ENCODE results near the gene FBXO44. TPM values are rescaled to one million over a fixed set of nuclear protein-coding genes. Genes with fewer than 3 reads are reported as not detected.

The FBXO44 gene
- total RNA-seq, 1 experiment from 2014 or later, result 34.9 TPM

- TF ChIP-seq CTCF (IDR thresholded peaks at IDR 0.05) (no peak), PREB (CRISPR knock-in tag; IDR thresholded peaks at IDR 0.05; ENCODE audit: borderline replicate concordance) (no peak), CREB1 (CRISPR knock-in tag; IDR thresholded peaks at IDR 0.05) (no peak), TP53 (CRISPR knock-in tag; IDR thresholded peaks at IDR 0.05) (no peak), HMGXB4 (CRISPR knock-in tag; IDR thresholded peaks at IDR 0.05) (no peak), ATF1 (CRISPR knock-in tag; IDR thresholded peaks at IDR 0.05) (no peak), MAX (CRISPR knock-in tag; IDR thresholded peaks at IDR 0.05) (no peak), JAZF1 (CRISPR knock-in tag; IDR thresholded peaks at IDR 0.05) (no peak), ZNF425 (CRISPR knock-in tag; conservative IDR thresholded peaks at IDR 0.05) (no peak)
- TF ChIP-seq, protein P1, sequence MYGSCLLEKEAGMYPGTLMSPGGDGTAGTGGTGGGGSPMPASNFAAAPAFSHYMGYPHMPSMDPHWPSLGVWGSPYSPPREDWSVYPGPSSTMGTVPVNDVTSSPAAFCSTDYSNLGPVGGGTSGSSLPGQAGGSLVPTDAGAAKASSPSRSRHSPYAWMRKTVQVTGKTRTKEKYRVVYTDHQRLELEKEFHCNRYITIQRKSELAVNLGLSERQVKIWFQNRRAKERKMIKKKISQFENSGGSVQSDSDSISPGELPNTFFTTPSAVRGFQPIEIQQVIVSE (CRISPR knock-in tag; IDR thresholded peaks at IDR 0.05; ENCODE audit: borderline replicate concordance), result no peak
- TF ChIP-seq, protein P2, sequence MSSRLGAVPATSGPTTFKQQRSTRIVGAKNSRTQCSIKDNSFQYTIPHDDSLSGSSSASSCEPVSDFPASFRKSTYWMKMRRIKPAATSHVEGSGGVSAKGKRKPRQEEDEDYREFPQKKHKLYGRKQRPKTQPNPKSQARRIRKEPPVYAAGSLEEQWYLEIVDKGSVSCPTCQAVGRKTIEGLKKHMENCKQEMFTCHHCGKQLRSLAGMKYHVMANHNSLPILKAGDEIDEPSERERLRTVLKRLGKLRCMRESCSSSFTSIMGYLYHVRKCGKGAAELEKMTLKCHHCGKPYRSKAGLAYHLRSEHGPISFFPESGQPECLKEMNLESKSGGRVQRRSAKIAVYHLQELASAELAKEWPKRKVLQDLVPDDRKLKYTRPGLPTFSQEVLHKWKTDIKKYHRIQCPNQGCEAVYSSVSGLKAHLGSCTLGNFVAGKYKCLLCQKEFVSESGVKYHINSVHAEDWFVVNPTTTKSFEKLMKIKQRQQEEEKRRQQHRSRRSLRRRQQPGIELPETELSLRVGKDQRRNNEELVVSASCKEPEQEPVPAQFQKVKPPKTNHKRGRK (CRISPR knock-in tag; IDR thresholded peaks at IDR 0.05; ENCODE audit: borderline replicate concordance), result no peak
- TF ChIP-seq, protein P3, sequence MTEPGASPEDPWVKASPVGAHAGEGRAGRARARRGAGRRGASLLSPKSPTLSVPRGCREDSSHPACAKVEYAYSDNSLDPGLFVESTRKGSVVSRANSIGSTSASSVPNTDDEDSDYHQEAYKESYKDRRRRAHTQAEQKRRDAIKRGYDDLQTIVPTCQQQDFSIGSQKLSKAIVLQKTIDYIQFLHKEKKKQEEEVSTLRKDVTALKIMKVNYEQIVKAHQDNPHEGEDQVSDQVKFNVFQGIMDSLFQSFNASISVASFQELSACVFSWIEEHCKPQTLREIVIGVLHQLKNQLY (CRISPR knock-in tag; IDR thresholded peaks at IDR 0.05), result no peak
- TF ChIP-seq, protein P4, sequence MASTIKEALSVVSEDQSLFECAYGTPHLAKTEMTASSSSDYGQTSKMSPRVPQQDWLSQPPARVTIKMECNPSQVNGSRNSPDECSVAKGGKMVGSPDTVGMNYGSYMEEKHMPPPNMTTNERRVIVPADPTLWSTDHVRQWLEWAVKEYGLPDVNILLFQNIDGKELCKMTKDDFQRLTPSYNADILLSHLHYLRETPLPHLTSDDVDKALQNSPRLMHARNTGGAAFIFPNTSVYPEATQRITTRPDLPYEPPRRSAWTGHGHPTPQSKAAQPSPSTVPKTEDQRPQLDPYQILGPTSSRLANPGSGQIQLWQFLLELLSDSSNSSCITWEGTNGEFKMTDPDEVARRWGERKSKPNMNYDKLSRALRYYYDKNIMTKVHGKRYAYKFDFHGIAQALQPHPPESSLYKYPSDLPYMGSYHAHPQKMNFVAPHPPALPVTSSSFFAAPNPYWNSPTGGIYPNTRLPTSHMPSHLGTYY (CRISPR knock-in tag; IDR thresholded peaks at IDR 0.05), result no peak
- TF ChIP-seq, protein P5, sequence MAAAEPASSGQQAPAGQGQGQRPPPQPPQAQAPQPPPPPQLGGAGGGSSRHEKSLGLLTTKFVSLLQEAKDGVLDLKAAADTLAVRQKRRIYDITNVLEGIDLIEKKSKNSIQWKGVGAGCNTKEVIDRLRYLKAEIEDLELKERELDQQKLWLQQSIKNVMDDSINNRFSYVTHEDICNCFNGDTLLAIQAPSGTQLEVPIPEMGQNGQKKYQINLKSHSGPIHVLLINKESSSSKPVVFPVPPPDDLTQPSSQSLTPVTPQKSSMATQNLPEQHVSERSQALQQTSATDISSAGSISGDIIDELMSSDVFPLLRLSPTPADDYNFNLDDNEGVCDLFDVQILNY (CRISPR knock-in tag; IDR thresholded peaks at IDR 0.05), result no peak
Measured at GRCh38 chr1:11684070-11684469, 29.4 kb downstream of the FBXO44 start (continued).

All from WTC11 (cell line).